HepG2 (cell line): Measurements from ENCODE around the gene NTN5. TPM values are rescaled to one million over a fixed set of nuclear protein-coding genes. Genes with fewer than 3 reads are reported as not detected.

Source experiments
- FOSL1 ChIP-seq: sonication (generic); formaldehyde crosslinking; IDR thresholded peaks from 2 replicates; pipeline ENCODE4 v1.9.0; 2021; ENCODE audit warnings: missing genetic modification reagents, borderline replicate concordance
- FOXA1 ChIP-seq, 2 experiments: fragments of 450-650 bp in 1 of 2; sonication (generic) in 1 of 2; formaldehyde crosslinking in 1 of 2; IDR thresholded peaks; 2 replicates each; pipeline versions ENCODE4 v1.4.0 to v1.6.1; 2016 to 2020; ENCODE audit warnings: missing genetic modification reagents in 1 of 2
- GATAD1 ChIP-seq: IDR thresholded peaks from 2 replicates; pipeline ENCODE4 v1.6.1; 2016; ENCODE audit warnings: missing genetic modification reagents, missing compliant biosample characterization
- HCFC1 ChIP-seq: fragments of 150-350 bp; IDR thresholded peaks from 2 replicates; pipeline ENCODE4 v1.6.1; 2014; ENCODE audit warnings: low read depth, low read length
- HMG20B ChIP-seq: conservative IDR thresholded peaks from 2 replicates; pipeline ENCODE4 v1.6.1; 2016; ENCODE audit warnings: missing genetic modification reagents, missing compliant biosample characterization
- IRF2 ChIP-seq: IDR thresholded peaks from 2 replicates; pipeline ENCODE4 v1.6.1; 2018; ENCODE audit warnings: missing genetic modification reagents, missing compliant biosample characterization
- LCORL ChIP-seq, 2 experiments: fragments of 450-650 bp in 1 of 2; sonication (generic) in 1 of 2; formaldehyde crosslinking in 1 of 2; IDR thresholded peaks; 2 replicates each; pipeline versions ENCODE4 v1.5.0 to v1.6.1; 2017 to 2020; ENCODE audit warnings: antibody characterized with exemption in 1 of 2, missing genetic modification reagents in 1 of 2
- PHF8 ChIP-seq: sonication (generic); formaldehyde crosslinking; IDR thresholded peaks from 2 replicates; pipeline ENCODE4 v1.5.0; 2020; ENCODE audit warnings: missing genetic modification reagents
- RBM39 ChIP-seq: fragments of 200-400 bp; formaldehyde crosslinking; IDR thresholded peaks from one replicate; pipeline ENCODE4 v1.6.1; 2018; ENCODE audit warnings: antibody characterized with exemption, mild to moderate bottlenecking, low read depth, low read length; ENCODE audit not compliant: poor library complexity, severe bottlenecking
- RXRA ChIP-seq: sonication (generic); formaldehyde crosslinking; IDR thresholded peaks from 2 replicates; pipeline ENCODE4 v1.5.1; 2020; ENCODE audit warnings: missing genetic modification reagents
- YY1 ChIP-seq: IDR thresholded peaks from 2 replicates; pipeline ENCODE4 v1.6.1; 2011; ENCODE audit warnings: low read length, low read depth, moderate library complexity, mild to moderate bottlenecking; ENCODE audit not compliant: insufficient read depth, insufficient replicate concordance
- ZBTB3 ChIP-seq: sonication (generic); formaldehyde crosslinking; IDR thresholded peaks from 2 replicates; pipeline ENCODE4 v1.4.0; 2020; ENCODE audit warnings: low read depth, mild to moderate bottlenecking, moderate library complexity, missing genetic modification reagents, borderline replicate concordance
- ZFX ChIP-seq: sonication (generic); formaldehyde crosslinking; IDR thresholded peaks from 2 replicates; pipeline ENCODE4 v1.4.0; 2020; ENCODE audit warnings: mild to moderate bottlenecking, low read depth, missing genetic modification reagents, moderate library complexity
- ZNF567 ChIP-seq: sonication (generic); formaldehyde crosslinking; IDR thresholded peaks from 2 replicates; pipeline ENCODE4 v1.8.1; 2023; ENCODE audit warnings: mild to moderate bottlenecking, missing genetic modification reagents, borderline replicate concordance
- ZNF766 ChIP-seq: sonication (generic); formaldehyde crosslinking; IDR thresholded peaks from 2 replicates; pipeline ENCODE4 v1.5.0; 2020; ENCODE audit warnings: missing genetic modification reagents, borderline replicate concordance
- ZNF788 ChIP-seq: sonication (generic); formaldehyde crosslinking; IDR thresholded peaks from 2 replicates; pipeline ENCODE4 v1.5.0; 2020; ENCODE audit warnings: mild to moderate bottlenecking, missing genetic modification reagents, borderline replicate concordance
- polyA plus RNA-seq, 8 experiments: library from polyadenylated mRNA; depleted of rRNA in 3 of 8; stranded (reverse) in 7 of 8; unstranded in 1 of 8; fragments of >200 nt; fragmentation: Illumina TruSeq in 4 of 8; extraction: Trizol in 4 of 8; gene quantifications; 2 replicates each; pipeline versions ENCODE4 v1.2.1 to v1.2.3, GENCODE V29; 2011 to 2016; ENCODE audit warnings: low read depth in 4 of 8, missing spikeins in 1 of 8, mixed read lengths in 1 of 8; ENCODE audit not compliant: insufficient read depth in 1 of 8
- total RNA-seq, 5 experiments: library from RNA; depleted of rRNA; stranded (reverse); fragments of >200 nt; fragmentation: Illumina TruSeq; extraction: Trizol; gene quantifications; 2 replicates each; pipeline ENCODE4 v1.2.3, GENCODE V29; 2016; ENCODE audit warnings: low read depth in 1 of 5
- TF ChIP-seq, protein P1 (sequence below): sonication (generic); formaldehyde crosslinking; IDR thresholded peaks from 2 replicates; pipeline ENCODE4 v1.4.0; 2020; ENCODE audit warnings: missing genetic modification reagents, mild to moderate bottlenecking, borderline replicate concordance
- TF ChIP-seq, protein P2 (sequence below): sonication (generic); formaldehyde crosslinking; IDR thresholded peaks from 2 replicates; pipeline ENCODE4 v1.5.1; 2020; ENCODE audit warnings: mild to moderate bottlenecking, missing genetic modification reagents, moderate library complexity
- TF ChIP-seq, protein P3 (sequence below): IDR thresholded peaks from 2 replicates; pipeline ENCODE4 v1.6.1; 2012; ENCODE audit warnings: low read length, improper control_type of control experiment
- TF ChIP-seq, protein P4 (sequence below): IDR thresholded peaks from 2 replicates; pipeline ENCODE4 v1.6.1; 2016; ENCODE audit warnings: low read depth, borderline replicate concordance

NTN5 gene
- total and polyA plus RNA-seq, 2 of the 13 experiments (the other 11 are each of a cell fraction or from before 2014, with no cell fraction given), result 0.05 TPM; not detected in 1

DNA sequence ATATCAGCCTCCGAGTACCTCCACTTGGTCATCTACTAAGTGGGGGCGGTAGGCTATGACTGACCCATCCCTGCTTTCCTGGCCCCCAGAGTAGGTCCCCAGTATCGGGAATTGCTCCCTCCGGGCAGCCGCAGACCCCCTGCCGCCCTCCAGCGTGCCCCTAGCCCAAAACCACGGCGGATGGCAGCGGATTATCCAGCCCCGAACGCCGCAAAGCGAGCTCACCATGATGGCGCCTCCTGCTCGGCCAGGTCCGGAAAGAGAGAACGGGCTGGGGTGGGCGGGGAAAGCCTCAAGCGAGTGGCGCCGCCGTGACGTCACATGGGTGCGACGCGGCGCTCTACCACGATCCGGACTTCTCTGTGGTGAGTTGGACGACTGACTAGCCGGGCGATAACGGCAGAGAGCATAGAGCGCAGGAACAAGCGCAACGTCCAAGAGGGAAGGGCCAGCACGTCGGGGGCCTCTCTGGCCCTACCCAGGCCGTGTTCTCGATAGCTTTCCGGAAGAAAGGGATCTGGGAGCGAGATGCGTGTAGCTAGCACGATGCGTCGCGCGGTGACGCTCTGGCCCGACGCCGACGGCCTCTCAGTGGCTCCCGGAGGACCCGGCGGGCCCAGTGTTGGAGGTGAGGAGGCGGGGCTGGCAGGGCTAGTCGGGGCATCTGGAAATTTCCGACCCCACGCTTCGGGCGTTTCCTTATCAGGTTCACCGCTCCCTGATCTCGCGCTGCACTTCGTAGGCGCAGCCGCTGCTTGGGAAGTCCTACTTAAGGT is 53.7 kb downstream of the NTN5 start, which contains the start of the genes RPL18 and SPHK2 (continued):
- 0 out of 2 replicates have a peak, but pooled peaks have one; percentile 92 for TF ChIP-seq ZNF567 (CRISPR knock-in tag)
- no peak for TF ChIP-seq LCORL (IDR thresholded peaks at IDR 0.05)
- peak; percentile 88 for TF ChIP-seq LCORL (CRISPR knock-in tag; IDR thresholded peaks at IDR 0.05)
- TF ChIP-seq, protein P1, sequence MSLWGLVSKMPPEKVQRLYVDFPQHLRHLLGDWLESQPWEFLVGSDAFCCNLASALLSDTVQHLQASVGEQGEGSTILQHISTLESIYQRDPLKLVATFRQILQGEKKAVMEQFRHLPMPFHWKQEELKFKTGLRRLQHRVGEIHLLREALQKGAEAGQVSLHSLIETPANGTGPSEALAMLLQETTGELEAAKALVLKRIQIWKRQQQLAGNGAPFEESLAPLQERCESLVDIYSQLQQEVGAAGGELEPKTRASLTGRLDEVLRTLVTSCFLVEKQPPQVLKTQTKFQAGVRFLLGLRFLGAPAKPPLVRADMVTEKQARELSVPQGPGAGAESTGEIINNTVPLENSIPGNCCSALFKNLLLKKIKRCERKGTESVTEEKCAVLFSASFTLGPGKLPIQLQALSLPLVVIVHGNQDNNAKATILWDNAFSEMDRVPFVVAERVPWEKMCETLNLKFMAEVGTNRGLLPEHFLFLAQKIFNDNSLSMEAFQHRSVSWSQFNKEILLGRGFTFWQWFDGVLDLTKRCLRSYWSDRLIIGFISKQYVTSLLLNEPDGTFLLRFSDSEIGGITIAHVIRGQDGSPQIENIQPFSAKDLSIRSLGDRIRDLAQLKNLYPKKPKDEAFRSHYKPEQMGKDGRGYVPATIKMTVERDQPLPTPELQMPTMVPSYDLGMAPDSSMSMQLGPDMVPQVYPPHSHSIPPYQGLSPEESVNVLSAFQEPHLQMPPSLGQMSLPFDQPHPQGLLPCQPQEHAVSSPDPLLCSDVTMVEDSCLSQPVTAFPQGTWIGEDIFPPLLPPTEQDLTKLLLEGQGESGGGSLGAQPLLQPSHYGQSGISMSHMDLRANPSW (CRISPR knock-in tag), result peak; percentile 92; the same call in 1 of the 2 replicates
- TF ChIP-seq GATAD1 (CRISPR knock-in tag), result peak; percentile 99
- TF ChIP-seq ZNF766 (CRISPR knock-in tag), result peak; percentile 17; the same call in 1 of the 2 replicates
- TF ChIP-seq RBM39, result peak; percentile 98
- TF ChIP-seq, protein P2, sequence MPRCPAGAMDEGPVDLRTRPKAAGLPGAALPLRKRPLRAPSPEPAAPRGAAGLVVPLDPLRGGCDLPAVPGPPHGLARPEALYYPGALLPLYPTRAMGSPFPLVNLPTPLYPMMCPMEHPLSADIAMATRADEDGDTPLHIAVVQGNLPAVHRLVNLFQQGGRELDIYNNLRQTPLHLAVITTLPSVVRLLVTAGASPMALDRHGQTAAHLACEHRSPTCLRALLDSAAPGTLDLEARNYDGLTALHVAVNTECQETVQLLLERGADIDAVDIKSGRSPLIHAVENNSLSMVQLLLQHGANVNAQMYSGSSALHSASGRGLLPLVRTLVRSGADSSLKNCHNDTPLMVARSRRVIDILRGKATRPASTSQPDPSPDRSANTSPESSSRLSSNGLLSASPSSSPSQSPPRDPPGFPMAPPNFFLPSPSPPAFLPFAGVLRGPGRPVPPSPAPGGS (CRISPR knock-in tag), result peak; percentile 86; the same call in 1 of the 2 replicates
- peak; percentile 97; the same call in 1 of the 2 replicates for TF ChIP-seq ZNF788
- peak; percentile 83 for TF ChIP-seq HCFC1
- peak; percentile 91 for TF ChIP-seq YY1
- no peak for TF ChIP-seq FOXA1 (IDR thresholded peaks at IDR 0.05)
- no peak for TF ChIP-seq FOXA1 (CRISPR knock-in tag; IDR thresholded peaks at IDR 0.05)
- TF ChIP-seq, protein P3, sequence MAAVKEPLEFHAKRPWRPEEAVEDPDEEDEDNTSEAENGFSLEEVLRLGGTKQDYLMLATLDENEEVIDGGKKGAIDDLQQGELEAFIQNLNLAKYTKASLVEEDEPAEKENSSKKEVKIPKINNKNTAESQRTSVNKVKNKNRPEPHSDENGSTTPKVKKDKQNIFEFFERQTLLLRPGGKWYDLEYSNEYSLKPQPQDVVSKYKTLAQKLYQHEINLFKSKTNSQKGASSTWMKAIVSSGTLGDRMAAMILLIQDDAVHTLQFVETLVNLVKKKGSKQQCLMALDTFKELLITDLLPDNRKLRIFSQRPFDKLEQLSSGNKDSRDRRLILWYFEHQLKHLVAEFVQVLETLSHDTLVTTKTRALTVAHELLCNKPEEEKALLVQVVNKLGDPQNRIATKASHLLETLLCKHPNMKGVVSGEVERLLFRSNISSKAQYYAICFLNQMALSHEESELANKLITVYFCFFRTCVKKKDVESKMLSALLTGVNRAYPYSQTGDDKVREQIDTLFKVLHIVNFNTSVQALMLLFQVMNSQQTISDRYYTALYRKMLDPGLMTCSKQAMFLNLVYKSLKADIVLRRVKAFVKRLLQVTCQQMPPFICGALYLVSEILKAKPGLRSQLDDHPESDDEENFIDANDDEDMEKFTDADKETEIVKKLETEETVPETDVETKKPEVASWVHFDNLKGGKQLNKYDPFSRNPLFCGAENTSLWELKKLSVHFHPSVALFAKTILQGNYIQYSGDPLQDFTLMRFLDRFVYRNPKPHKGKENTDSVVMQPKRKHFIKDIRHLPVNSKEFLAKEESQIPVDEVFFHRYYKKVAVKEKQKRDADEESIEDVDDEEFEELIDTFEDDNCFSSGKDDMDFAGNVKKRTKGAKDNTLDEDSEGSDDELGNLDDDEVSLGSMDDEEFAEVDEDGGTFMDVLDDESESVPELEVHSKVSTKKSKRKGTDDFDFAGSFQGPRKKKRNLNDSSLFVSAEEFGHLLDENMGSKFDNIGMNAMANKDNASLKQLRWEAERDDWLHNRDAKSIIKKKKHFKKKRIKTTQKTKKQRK, result no peak
- TF ChIP-seq HMG20B, result no peak
- TF ChIP-seq IRF2 (CRISPR knock-in tag), result peak; percentile 99
- peak; percentile 89 for TF ChIP-seq RXRA
- 0 out of 2 replicates have a peak, but pooled peaks have one; percentile 50 for TF ChIP-seq ZBTB3 (CRISPR knock-in tag)
- TF ChIP-seq FOSL1 (CRISPR knock-in tag), result no peak
- TF ChIP-seq, protein P4, sequence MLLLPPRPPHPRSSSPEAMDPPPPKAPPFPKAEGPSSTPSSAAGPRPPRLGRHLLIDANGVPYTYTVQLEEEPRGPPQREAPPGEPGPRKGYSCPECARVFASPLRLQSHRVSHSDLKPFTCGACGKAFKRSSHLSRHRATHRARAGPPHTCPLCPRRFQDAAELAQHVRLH (CRISPR knock-in tag), result peak; percentile 91
- TF ChIP-seq ZFX, result peak; percentile 83
- TF ChIP-seq PHF8 (CRISPR knock-in tag), result peak; percentile 89
